Neutrophil (primary cell): ENCODE measurements around the gene INTS6.

Experiments
- H3K27ac ChIP-seq: fragments of 200-600 bp; sonication (generic); 2 replicates; pipeline ENCODE4 v1.5.1; 2016; ENCODE audit warnings: mild to moderate bottlenecking, moderate library complexity
- H3K27me3 ChIP-seq: fragments of 200-600 bp; sonication (generic); 2 replicates; pipeline ENCODE4 v1.6.0; 2016; ENCODE audit warnings: mild to moderate bottlenecking
- H3K36me3 ChIP-seq: fragments of 200-600 bp; sonication (generic); 2 replicates; pipeline ENCODE4 v1.5.1; 2017
- H3K4me1 ChIP-seq, 2 experiments: fragments of 200-600 bp in 1 of 2; sonication (generic) in 1 of 2; 1 replicate in 1 of 2; 2 replicates in 1 of 2; pipeline versions ENCODE4 v1.5.1 to v1.6.1; 2013 to 2016; ENCODE audit warnings: low read depth in 1 of 2, low read length in 1 of 2, mild to moderate bottlenecking in 1 of 2, moderate library complexity in 1 of 2; ENCODE audit not compliant: control insufficient read depth in 1 of 2, insufficient read depth in 1 of 2
- H3K4me3 ChIP-seq, 2 experiments: fragments of 200-600 bp in 1 of 2; sonication (generic) in 1 of 2; 1 replicate in 1 of 2; 2 replicates in 1 of 2; pipeline ENCODE4 v1.5.1; 2013 to 2016; ENCODE audit warnings: low read depth in 1 of 2, low read length in 1 of 2, mild to moderate bottlenecking in 1 of 2, moderate library complexity in 1 of 2
- H3K9me3 ChIP-seq: fragments of 200-600 bp; sonication (generic); 2 replicates; pipeline ENCODE4 v1.5.1; 2016
- CTCF ChIP-seq: fragments of 200-600 bp; sonication (generic); IDR thresholded peaks from 2 replicates; pipeline ENCODE4 v1.5.1; 2016; ENCODE audit warnings: antibody characterized with exemption

The INTS6 gene, protein sequence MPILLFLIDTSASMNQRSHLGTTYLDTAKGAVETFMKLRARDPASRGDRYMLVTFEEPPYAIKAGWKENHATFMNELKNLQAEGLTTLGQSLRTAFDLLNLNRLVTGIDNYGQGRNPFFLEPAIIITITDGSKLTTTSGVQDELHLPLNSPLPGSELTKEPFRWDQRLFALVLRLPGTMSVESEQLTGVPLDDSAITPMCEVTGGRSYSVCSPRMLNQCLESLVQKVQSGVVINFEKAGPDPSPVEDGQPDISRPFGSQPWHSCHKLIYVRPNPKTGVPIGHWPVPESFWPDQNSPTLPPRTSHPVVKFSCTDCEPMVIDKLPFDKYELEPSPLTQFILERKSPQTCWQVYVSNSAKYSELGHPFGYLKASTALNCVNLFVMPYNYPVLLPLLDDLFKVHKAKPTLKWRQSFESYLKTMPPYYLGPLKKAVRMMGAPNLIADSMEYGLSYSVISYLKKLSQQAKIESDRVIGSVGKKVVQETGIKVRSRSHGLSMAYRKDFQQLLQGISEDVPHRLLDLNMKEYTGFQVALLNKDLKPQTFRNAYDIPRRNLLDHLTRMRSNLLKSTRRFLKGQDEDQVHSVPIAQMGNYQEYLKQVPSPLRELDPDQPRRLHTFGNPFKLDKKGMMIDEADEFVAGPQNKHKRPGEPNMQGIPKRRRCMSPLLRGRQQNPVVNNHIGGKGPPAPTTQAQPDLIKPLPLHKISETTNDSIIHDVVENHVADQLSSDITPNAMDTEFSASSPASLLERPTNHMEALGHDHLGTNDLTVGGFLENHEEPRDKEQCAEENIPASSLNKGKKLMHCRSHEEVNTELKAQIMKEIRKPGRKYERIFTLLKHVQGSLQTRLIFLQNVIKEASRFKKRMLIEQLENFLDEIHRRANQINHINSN

GRCh38 chr13:51452361-51453206, at the start of gene INTS6:
INTS6 (minus strand) TSS chr13:51453036; CDS start chr13:51452525, 511 bp downstream.
- no peaks in the 10 kb centered on the region for H3K27me3 ChIP-seq
- H3K36me3 ChIP-seq, result peaks cover 22% of the 10 kb centered on the region
- peak within 1 kb of the TSS; percentile 88 to 98 for H3K4me3 ChIP-seq
- no peak for TF ChIP-seq CTCF
- no peaks in the 10 kb centered on the region for H3K9me3 ChIP-seq
- H3K4me1 ChIP-seq, result peaks cover 60 to 72% of the 10 kb centered on the region in 2 experiments
- H3K27ac ChIP-seq, result peak within 1 kb of the TSS; percentile 98

GRCh38 chr13:51502153-51502651, 49.4 kb upstream of the INTS6 start:
- Histone ChIP-seq H3K4me1 (peaks cover 0 to 9% of the 10 kb centered on the region in 2 experiments), H3K9me3 (no peaks in the 10 kb centered on the region), H3K4me3 (no peak overlapping the region), H3K36me3 (no peaks in the 10 kb centered on the region), H3K27ac (peak overlapping the region; percentile 37), H3K27me3 (no peaks in the 10 kb centered on the region)
- no peak for TF ChIP-seq CTCF

DNA sequence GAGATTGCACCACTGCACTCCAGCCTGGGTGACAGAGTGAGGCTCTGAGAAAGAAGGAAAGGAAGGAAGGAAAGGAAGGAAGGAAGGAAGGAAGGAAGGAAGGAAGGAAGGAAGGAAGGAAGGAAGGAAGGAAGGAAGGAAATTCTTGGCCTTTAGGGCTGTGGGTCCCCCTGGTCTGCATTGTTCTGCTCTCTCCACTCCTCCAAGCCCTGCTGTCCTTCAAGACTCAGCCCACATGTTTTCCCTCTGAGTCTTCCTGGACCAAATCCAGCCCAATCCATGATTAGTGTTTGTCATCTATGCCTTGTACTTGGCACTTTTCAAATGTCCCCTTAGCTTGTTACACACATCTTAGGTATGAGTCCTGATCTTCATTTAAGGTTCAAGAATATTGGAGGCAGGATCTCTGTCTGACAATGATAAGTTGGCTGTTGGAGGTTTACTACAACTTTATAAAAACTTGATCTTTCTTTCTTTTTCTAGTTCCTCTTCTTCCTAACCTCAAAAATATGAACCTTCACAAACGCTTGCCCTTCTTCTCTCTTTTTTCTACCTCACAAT, 48.8 kb upstream of the INTS6 start:
- Histone ChIP-seq H3K4me3 (no peak overlapping the region), H3K27ac (peak overlapping the region; percentile 37), H3K4me1 (peaks cover 0 to 9% of the 10 kb centered on the region in 2 experiments), H3K9me3 (no peaks in the 10 kb centered on the region), H3K27me3 (no peaks in the 10 kb centered on the region), H3K36me3 (no peaks in the 10 kb centered on the region)
- no peak for TF ChIP-seq CTCF

GRCh38 chr13:51501096-51501495, 48.3 kb upstream of the INTS6 start:
- H3K27me3 ChIP-seq, result no peaks in the 10 kb centered on the region
- no peak for TF ChIP-seq CTCF
- no peak overlapping the region for H3K4me3 ChIP-seq
- peaks cover 0 to 9% of the 10 kb centered on the region in 2 experiments for H3K4me1 ChIP-seq
- no peaks in the 10 kb centered on the region for H3K9me3 ChIP-seq
- no peaks in the 10 kb centered on the region for H3K36me3 ChIP-seq
- no peak overlapping the region for H3K27ac ChIP-seq

- H3K9me3 ChIP-seq, result no peaks in the 10 kb centered on the region
- no peak for TF ChIP-seq CTCF
- no peak overlapping the region for H3K4me3 ChIP-seq
- H3K27me3 ChIP-seq, result no peaks in the 10 kb centered on the region
- H3K4me1 ChIP-seq, result peaks cover 0 to 9% of the 10 kb centered on the region in 2 experiments
- H3K36me3 ChIP-seq, result no peaks in the 10 kb centered on the region
- H3K27ac ChIP-seq, result no peak overlapping the region
Observed at GRCh38 chr13:51500687-51501086, 47.9 kb upstream of the INTS6 start.
